ENCODE data around the gene SLC7A8.

SLC7A8 gene

DNA sequence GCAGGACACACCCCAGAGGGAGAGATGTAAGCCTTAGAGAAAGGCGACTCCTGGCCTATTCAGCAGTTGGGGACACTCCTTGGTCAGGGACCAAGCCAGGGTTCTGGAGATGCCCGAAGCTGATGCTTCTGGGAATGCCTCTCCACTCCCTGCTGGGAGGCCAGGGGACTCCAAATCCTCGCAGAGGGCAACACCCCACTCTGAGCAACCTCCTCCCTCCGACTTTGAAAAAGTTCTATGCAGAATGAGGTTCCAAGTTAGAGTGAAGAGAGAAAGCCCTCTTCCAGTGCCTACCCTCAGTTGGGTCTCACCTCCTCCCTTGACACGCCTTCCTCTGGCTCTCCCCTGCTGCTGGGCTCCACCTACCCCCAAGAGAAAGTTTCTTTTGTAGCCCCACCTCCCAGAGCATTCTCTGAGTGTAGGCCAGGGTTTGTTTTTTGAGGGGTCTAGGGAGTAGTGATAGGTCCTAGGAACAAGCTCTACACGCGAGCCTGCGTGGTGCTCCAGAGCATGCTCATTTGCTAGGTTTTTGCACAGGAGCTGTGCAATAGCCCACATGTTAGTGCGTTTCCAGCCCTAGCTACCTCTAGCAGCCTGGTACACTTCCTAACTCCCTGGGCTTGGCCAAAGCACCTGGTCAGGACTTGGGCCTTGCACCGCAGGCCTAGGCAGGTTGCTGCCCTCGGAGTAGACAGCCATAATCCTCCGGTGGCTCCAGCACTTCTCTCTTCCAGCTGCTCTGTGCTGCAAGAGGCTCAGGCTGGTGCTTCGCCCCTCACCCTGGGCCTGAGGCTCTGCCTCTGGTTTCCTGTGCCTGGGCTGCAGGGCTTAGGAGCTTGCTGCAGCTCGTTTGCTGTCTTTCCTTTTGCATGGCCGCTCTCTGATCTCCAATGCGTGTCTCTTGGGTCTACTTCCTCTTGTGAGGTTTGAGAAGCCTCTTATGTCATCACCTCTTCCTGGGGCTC is 63.8 kb downstream of the SLC7A8 start:
- TF ChIP-seq SIN3A (IDR thresholded peaks at IDR 0.05; ENCODE audit: borderline replicate concordance, insufficient read depth, low read length) (no peak), TAF1 (IDR thresholded peaks at IDR 0.05; ENCODE audit: borderline replicate concordance, insufficient read depth, low read length) (no peak), POLR2AphosphoS5 (IDR thresholded peaks at IDR 0.05; ENCODE audit: low read depth, low read length) (no peak), FOXP2 (optimal IDR thresholded peaks at IDR 0.05; ENCODE audit: borderline replicate concordance, extremely low read depth, extremely low read length, insufficient read depth) (no peak)
- TF ChIP-seq, protein P1, sequence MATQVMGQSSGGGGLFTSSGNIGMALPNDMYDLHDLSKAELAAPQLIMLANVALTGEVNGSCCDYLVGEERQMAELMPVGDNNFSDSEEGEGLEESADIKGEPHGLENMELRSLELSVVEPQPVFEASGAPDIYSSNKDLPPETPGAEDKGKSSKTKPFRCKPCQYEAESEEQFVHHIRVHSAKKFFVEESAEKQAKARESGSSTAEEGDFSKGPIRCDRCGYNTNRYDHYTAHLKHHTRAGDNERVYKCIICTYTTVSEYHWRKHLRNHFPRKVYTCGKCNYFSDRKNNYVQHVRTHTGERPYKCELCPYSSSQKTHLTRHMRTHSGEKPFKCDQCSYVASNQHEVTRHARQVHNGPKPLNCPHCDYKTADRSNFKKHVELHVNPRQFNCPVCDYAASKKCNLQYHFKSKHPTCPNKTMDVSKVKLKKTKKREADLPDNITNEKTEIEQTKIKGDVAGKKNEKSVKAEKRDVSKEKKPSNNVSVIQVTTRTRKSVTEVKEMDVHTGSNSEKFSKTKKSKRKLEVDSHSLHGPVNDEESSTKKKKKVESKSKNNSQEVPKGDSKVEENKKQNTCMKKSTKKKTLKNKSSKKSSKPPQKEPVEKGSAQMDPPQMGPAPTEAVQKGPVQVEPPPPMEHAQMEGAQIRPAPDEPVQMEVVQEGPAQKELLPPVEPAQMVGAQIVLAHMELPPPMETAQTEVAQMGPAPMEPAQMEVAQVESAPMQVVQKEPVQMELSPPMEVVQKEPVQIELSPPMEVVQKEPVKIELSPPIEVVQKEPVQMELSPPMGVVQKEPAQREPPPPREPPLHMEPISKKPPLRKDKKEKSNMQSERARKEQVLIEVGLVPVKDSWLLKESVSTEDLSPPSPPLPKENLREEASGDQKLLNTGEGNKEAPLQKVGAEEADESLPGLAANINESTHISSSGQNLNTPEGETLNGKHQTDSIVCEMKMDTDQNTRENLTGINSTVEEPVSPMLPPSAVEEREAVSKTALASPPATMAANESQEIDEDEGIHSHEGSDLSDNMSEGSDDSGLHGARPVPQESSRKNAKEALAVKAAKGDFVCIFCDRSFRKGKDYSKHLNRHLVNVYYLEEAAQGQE (IDR thresholded peaks at IDR 0.05; ENCODE audit: insufficient read depth in 1 of 2, low read depth in 2 of 2, low read length in 2 of 2): no peak

DNA sequence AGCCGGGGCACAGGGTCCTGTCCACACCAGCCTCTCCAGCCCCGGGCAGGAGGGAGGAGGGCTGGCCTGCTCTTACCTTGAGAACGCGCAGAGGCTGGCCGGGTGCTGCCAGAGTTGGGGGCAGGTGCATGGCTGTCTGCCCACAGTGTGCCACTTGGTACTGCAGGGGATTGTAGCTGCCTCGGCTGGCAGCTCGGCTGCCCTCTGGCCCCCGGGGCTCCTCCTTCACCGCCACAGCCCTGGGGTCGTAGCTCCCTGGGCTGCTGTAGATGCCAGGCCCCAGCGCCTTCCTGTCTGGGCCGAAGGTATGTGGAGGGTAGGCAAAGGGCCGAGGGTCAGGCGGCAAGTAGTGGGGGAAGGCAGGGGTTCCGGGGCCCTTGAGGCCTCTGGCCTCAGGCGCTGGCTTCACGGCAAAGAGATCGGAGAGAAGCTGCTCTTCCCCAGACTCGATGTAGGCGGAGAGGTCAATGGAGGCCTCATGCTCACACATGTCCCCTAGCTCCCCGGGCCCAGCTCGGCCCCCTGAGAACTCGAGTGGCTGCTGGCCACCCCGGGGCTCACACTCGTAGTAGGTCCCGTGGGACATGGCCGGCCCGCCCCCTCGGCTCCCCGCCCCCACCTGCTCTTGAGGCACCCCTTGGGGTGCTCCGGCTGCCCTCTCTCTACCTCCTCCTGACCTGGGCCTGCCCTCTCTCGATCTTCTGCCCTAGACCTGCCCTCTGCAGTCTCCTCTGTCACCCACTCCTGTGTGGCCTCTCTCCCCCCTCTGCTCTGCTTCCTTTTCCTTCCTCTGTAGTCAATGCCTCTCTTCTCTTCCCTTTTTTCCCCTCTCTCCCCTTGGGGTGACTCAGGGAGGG is 64.7 kb downstream of the SLC7A8 start, which contains the start of gene CEBPE:
Gene CEBPE (minus strand): TSS at position 750 of the 857 bp plus-strand sequence. CDS start 164 bp downstream, at position 586.
- TF ChIP-seq, protein P1 (IDR thresholded peaks at IDR 0.05; ENCODE audit: insufficient read depth in 1 of 2, low read depth in 2 of 2, low read length in 2 of 2): no peak
- TF ChIP-seq POLR2AphosphoS5 (IDR thresholded peaks at IDR 0.05; ENCODE audit: low read depth, low read length): no peak
- TF ChIP-seq FOXP2 (optimal IDR thresholded peaks at IDR 0.05; ENCODE audit: borderline replicate concordance, extremely low read depth, extremely low read length, insufficient read depth): no peak
- no peak for TF ChIP-seq TAF1 (IDR thresholded peaks at IDR 0.05; ENCODE audit: borderline replicate concordance, insufficient read depth, low read length)
- TF ChIP-seq SIN3A (IDR thresholded peaks at IDR 0.05; ENCODE audit: borderline replicate concordance, insufficient read depth, low read length): no peak

DNA sequence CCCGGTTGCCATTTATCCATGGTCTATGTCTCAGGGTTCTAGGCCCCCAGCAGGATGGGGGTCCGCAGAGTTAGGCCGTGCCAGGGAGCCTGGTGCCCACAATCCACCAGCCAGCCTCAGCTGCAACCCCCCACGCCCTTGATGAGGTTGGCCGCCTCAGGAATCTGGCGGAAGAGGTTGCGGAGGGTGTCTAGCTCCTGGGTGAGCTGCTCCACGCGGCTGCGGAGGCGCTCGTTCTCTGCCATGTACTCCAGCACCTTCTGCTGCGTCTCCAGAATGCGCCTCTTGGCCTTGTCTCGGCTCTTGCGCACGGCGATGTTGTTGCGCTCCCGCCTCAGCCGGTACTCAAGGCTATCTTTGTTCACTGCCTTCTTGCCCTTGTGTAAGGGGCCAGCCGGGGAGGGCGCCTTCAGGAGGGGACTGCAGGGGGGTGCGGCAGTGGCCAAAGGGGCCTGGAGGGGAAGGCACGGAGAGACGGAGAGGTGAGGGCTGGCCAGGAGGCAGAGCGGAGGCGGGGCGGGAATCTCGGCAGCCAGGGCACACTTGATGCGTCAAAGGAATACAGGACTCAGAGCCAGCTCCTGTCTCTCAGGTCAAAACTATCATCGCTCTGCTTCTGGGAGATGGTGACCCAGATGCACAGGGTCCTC is 66.0 kb downstream of the SLC7A8 start:
- no peak for TF ChIP-seq FOXP2 (optimal IDR thresholded peaks at IDR 0.05; ENCODE audit: borderline replicate concordance, extremely low read depth, extremely low read length, insufficient read depth)
- TF ChIP-seq POLR2AphosphoS5 (IDR thresholded peaks at IDR 0.05; ENCODE audit: low read depth, low read length): no peak

- TF ChIP-seq SIN3A (IDR thresholded peaks at IDR 0.05; ENCODE audit: borderline replicate concordance, insufficient read depth, low read length) (no peak), FOXP2 (optimal IDR thresholded peaks at IDR 0.05; ENCODE audit: borderline replicate concordance, extremely low read depth, extremely low read length, insufficient read depth) (no peak), POLR2AphosphoS5 (IDR thresholded peaks at IDR 0.05; ENCODE audit: low read depth, low read length) (no peak), TAF1 (IDR thresholded peaks at IDR 0.05; ENCODE audit: borderline replicate concordance, insufficient read depth, low read length) (no peak)
- TF ChIP-seq, protein P1 (IDR thresholded peaks at IDR 0.05; ENCODE audit: insufficient read depth in 1 of 2, low read depth in 2 of 2, low read length in 2 of 2): no peak
Measured at GRCh38 chr14:23115918-23116317, 67.5 kb downstream of the SLC7A8 start.

All from PFSK-1 (cell line).